GM23338 (cell line): ENCODE measurements around the gene DNAH10.

ENCODE experiments used
- CREB1 ChIP-seq: fragments of 250-450 bp; sonication (Bioruptor Pico); IDR thresholded peaks from 2 replicates; pipeline ENCODE4 v1.5.0; 2020; ENCODE audit warnings: low read depth, mild to moderate bottlenecking, moderate library complexity
- CTCF ChIP-seq, 2 experiments: fragments of 200-600 bp in 1 of 2; sonication (generic) in 1 of 2; conservative IDR thresholded peaks; 2 replicates each; pipeline versions ENCODE4 v1.5.1 to v1.6.1; 2016 to 2017; ENCODE audit warnings: antibody characterized with exemption in 2 of 2, low read depth in 2 of 2, mild to moderate bottlenecking in 2 of 2, moderate library complexity in 1 of 2
- EZH2 ChIP-seq: fragments of 200-600 bp; sonication (generic); IDR thresholded peaks from one replicate; pipeline ENCODE4 v1.8.0; 2017; ENCODE audit warnings: antibody characterized with exemption, mild to moderate bottlenecking, low read depth; ENCODE audit not compliant: unreplicated experiment
- EZH2phosphoT487 ChIP-seq: fragments of 200-600 bp; sonication (generic); IDR thresholded peaks from one replicate; pipeline ENCODE4 v1.8.1; 2018; ENCODE audit warnings: antibody characterized with exemption; ENCODE audit not compliant: unreplicated experiment
- JUNB ChIP-seq: IDR thresholded peaks from one replicate; pipeline ENCODE4 v1.6.1; 2016; ENCODE audit warnings: antibody characterized with exemption; ENCODE audit not compliant: unreplicated experiment
- NANOG ChIP-seq: IDR thresholded peaks from 2 replicates; pipeline ENCODE4 v1.6.1; 2016; ENCODE audit warnings: antibody characterized with exemption, borderline replicate concordance
- POLR2AphosphoS5 ChIP-seq: IDR thresholded peaks from 2 replicates; pipeline ENCODE4 v1.6.1; 2016; ENCODE audit warnings: antibody characterized with exemption, low read depth
- ZNF114 ChIP-seq: fragments of 250-450 bp; sonication (Bioruptor Pico); IDR thresholded peaks from 2 replicates; pipeline ENCODE4 v1.5.0; 2020; ENCODE audit warnings: mild to moderate bottlenecking, moderate library complexity
- ZNF331 ChIP-seq: fragments of 250-450 bp; sonication (Bioruptor Pico); IDR thresholded peaks from 2 replicates; pipeline ENCODE4 v1.5.0; 2020; ENCODE audit warnings: low read depth, mild to moderate bottlenecking, moderate library complexity
- ZNF462 ChIP-seq: fragments of 250-450 bp; sonication (Bioruptor Pico); IDR thresholded peaks from 2 replicates; pipeline ENCODE4 v1.5.0; 2020; ENCODE audit warnings: mild to moderate bottlenecking, moderate library complexity
- TF ChIP-seq, protein P1 (sequence below): IDR thresholded peaks from one replicate; pipeline ENCODE4 v1.6.1; 2018; ENCODE audit warnings: antibody characterized with exemption; ENCODE audit not compliant: unreplicated experiment
- TF ChIP-seq, protein P2 (sequence below): IDR thresholded peaks from 2 replicates; pipeline ENCODE4 v1.6.1; 2016; ENCODE audit warnings: antibody characterized with exemption

- no peak for TF ChIP-seq ZNF331 (CRISPR knock-in tag)
- TF ChIP-seq CTCF (conservative IDR thresholded peaks at IDR 0.05; ENCODE audit: low read depth in 2 of 2), result no peak
- no peak for TF ChIP-seq EZH2
- TF ChIP-seq POLR2AphosphoS5, result no peak
- TF ChIP-seq, protein P1, sequence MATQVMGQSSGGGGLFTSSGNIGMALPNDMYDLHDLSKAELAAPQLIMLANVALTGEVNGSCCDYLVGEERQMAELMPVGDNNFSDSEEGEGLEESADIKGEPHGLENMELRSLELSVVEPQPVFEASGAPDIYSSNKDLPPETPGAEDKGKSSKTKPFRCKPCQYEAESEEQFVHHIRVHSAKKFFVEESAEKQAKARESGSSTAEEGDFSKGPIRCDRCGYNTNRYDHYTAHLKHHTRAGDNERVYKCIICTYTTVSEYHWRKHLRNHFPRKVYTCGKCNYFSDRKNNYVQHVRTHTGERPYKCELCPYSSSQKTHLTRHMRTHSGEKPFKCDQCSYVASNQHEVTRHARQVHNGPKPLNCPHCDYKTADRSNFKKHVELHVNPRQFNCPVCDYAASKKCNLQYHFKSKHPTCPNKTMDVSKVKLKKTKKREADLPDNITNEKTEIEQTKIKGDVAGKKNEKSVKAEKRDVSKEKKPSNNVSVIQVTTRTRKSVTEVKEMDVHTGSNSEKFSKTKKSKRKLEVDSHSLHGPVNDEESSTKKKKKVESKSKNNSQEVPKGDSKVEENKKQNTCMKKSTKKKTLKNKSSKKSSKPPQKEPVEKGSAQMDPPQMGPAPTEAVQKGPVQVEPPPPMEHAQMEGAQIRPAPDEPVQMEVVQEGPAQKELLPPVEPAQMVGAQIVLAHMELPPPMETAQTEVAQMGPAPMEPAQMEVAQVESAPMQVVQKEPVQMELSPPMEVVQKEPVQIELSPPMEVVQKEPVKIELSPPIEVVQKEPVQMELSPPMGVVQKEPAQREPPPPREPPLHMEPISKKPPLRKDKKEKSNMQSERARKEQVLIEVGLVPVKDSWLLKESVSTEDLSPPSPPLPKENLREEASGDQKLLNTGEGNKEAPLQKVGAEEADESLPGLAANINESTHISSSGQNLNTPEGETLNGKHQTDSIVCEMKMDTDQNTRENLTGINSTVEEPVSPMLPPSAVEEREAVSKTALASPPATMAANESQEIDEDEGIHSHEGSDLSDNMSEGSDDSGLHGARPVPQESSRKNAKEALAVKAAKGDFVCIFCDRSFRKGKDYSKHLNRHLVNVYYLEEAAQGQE, result no peak
- TF ChIP-seq ZNF462 (CRISPR knock-in tag), result no peak
- TF ChIP-seq EZH2phosphoT487, result no peak
- TF ChIP-seq NANOG, result no peak
- TF ChIP-seq, protein P2, sequence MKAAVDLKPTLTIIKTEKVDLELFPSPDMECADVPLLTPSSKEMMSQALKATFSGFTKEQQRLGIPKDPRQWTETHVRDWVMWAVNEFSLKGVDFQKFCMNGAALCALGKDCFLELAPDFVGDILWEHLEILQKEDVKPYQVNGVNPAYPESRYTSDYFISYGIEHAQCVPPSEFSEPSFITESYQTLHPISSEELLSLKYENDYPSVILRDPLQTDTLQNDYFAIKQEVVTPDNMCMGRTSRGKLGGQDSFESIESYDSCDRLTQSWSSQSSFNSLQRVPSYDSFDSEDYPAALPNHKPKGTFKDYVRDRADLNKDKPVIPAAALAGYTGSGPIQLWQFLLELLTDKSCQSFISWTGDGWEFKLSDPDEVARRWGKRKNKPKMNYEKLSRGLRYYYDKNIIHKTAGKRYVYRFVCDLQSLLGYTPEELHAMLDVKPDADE, result no peak
- no peak for TF ChIP-seq JUNB
- TF ChIP-seq CREB1, result no peak
- TF ChIP-seq ZNF114 (CRISPR knock-in tag), result no peak
Observed at GRCh38 chr12:123950476-123951349, 188.6 kb downstream of the DNAH10 start.
